GM13977 (cell line): Measurements from ENCODE around the gene CBLN4.

Experiments
- DNase-seq: peaks from one replicate; pipeline ENCODE4 v3.0.0; 2012; ENCODE audit warnings: low spot score
- CTCF ChIP-seq: IDR thresholded peaks from 2 replicates; pipeline ENCODE4 v1.5.1; 2012; ENCODE audit warnings: mild to moderate bottlenecking, control low read depth; ENCODE audit not compliant: insufficient read depth; ENCODE audit errors: extremely low read depth, missing control alignments
- in situ Hi-C: fragments of 300-500 bp; cut with MboI; formaldehyde crosslinking; loops from one replicate; pipeline ENCODE4 v1.12.0; 2022; ENCODE audit warnings: low sequenced_read_pairs, low pct_unique_long_range_greater_than_20kb, mixed read lengths, inconsistent platforms; ENCODE audit not compliant: unreplicated experiment

Gene CBLN4

GRCh38 chr20:56014151-56014550 lies 8.8 kb upstream of the CBLN4 start:
- DNase-seq, result no peak
- in situ Hi-C loops, result no loop called here

GRCh38 chr20:56004611-56005388 lies 519 bp downstream of the CBLN4 start:
- TF ChIP-seq CTCF, result no peak
- in situ Hi-C loops, result no loop called here
- no peak for DNase-seq

More at GRCh38 chr20:56014151-56014550, 8.8 kb upstream of the CBLN4 start:
- no peak for TF ChIP-seq CTCF

GRCh38 chr20:56004007-56004406 lies 1.3 kb downstream of the CBLN4 start:
- no peak for DNase-seq
- in situ Hi-C loops, result no loop called here
- no peak for TF ChIP-seq CTCF

GRCh38 chr20:56002908-56003800 lies 2.2 kb downstream of the CBLN4 start:
- no peak for DNase-seq
- TF ChIP-seq CTCF, result no peak
- in situ Hi-C loops, result no loop called here

GRCh38 chr20:56001890-56002289 lies 3.4 kb downstream of the CBLN4 start:
- in situ Hi-C loops, result no loop called here
- no peak for DNase-seq
- TF ChIP-seq CTCF, result no peak

- DNase-seq, result no peak
- TF ChIP-seq CTCF, result no peak
- in situ Hi-C loops, result no loop called here
Observed at GRCh38 chr20:56001106-56001785, 4.1 kb downstream of the CBLN4 start.
